ENCODE results near the gene RALGPS1.

- no peak for TF ChIP-seq EP300 (IDR thresholded peaks at IDR 0.05; ENCODE audit: low read depth in 2 of 2, low read length in 2 of 2)
- TF ChIP-seq EP300 (CRISPR knock-in tag; IDR thresholded peaks at IDR 0.05; ENCODE audit: borderline replicate concordance) = no peak
- no peak for TF ChIP-seq LBX2 (CRISPR knock-in tag; IDR thresholded peaks at IDR 0.05; ENCODE audit: borderline replicate concordance)
- TF ChIP-seq FOSL2 (CRISPR knock-in tag; IDR thresholded peaks at IDR 0.05) = no peak
- no peak for TF ChIP-seq NR1H2 (CRISPR knock-in tag; IDR thresholded peaks at IDR 0.05; ENCODE audit: borderline replicate concordance, low read depth)
- no peak for TF ChIP-seq ZNF20 (CRISPR knock-in tag; IDR thresholded peaks at IDR 0.05)
- no peak for TF ChIP-seq TFE3 (CRISPR knock-in tag; IDR thresholded peaks at IDR 0.05)
- no peak for TF ChIP-seq RARA (CRISPR knock-in tag; IDR thresholded peaks at IDR 0.05)
These were observed 278.9 kb downstream of the RALGPS1 start for GRCh38 chr9:127193483-127193882.

All from HepG2 (cell line).